Prostate gland (tissue), 2 donors: Measurements from ENCODE around the gene FOXP2.

Experiments used
- POLR2A ChIP-seq: fragments of 450-650 bp; IDR thresholded peaks from one replicate; pipeline ENCODE4 v1.6.1; 2016; ENCODE audit warnings: antibody characterized with exemption, mild to moderate bottlenecking
- POLR2AphosphoS5 ChIP-seq: sonication (generic); formaldehyde crosslinking; IDR thresholded peaks from one replicate; pipeline ENCODE4 v1.6.1; 2017; ENCODE audit warnings: antibody characterized with exemption
- TF ChIP-seq, protein P1 (sequence below), 4 experiments: fragments of 200-600 bp in 2 of 4; fragments of 450-650 bp in 2 of 4; sonication (generic) in 2 of 4; IDR thresholded peaks; 1 replicate in 3 of 4; 2 replicates in 1 of 4; pipeline ENCODE4 v1.5.1; 2016 to 2019; ENCODE audit warnings: antibody characterized with exemption in 4 of 4, mild to moderate bottlenecking in 2 of 4, moderate library complexity in 2 of 4

DNA sequence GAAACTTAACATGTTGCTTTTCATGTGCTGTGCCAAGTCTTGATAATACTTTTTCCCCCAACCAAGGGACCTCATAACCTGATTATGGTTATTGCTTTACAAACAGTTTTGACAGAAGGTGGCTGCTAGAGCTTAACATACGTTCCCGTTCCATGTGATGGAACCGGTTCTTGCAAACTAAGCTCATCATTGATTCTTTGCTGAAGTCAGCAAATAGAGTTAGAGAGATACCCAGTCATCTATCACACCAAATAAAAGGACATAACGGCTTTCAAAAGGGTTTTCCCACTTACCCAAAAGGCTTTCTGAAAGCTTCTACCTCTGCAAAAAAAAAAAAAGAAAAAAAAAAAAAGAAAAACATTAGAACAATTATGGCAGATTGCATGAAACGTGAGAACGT is 277.0 kb downstream of the FOXP2 start:
- TF ChIP-seq POLR2AphosphoS5: no peak
- TF ChIP-seq, protein P1, sequence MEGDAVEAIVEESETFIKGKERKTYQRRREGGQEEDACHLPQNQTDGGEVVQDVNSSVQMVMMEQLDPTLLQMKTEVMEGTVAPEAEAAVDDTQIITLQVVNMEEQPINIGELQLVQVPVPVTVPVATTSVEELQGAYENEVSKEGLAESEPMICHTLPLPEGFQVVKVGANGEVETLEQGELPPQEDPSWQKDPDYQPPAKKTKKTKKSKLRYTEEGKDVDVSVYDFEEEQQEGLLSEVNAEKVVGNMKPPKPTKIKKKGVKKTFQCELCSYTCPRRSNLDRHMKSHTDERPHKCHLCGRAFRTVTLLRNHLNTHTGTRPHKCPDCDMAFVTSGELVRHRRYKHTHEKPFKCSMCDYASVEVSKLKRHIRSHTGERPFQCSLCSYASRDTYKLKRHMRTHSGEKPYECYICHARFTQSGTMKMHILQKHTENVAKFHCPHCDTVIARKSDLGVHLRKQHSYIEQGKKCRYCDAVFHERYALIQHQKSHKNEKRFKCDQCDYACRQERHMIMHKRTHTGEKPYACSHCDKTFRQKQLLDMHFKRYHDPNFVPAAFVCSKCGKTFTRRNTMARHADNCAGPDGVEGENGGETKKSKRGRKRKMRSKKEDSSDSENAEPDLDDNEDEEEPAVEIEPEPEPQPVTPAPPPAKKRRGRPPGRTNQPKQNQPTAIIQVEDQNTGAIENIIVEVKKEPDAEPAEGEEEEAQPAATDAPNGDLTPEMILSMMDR (IDR thresholded peaks at IDR 0.05): no peak
- TF ChIP-seq POLR2A: no peak
